T-helper 1 cell treated with Interleukin-12 subunit alpha and Interleukin-12 subunit beta and Interleukin-4 antibody, amounts not matched to agents 30 μg/mL and 1 μg/mL, for 36 hours (primary cell): ENCODE data around the gene MAML2.
"Not testable (repeated sequence)": the region's sequence is repeated elsewhere in the genome, so short reads cannot be mapped to it uniquely, and the experiment has no call there.

ENCODE experiments used
- H3K27ac Mint-ChIP-seq: one replicate; pipeline ENCODE4 v1.8.0; 2021; ENCODE audit warnings: mild to moderate bottlenecking, mixed read lengths
- H3K27me3 Mint-ChIP-seq: one replicate; pipeline ENCODE4 v1.8.0; 2021; ENCODE audit warnings: low read depth, mixed read lengths
- H3K36me3 Mint-ChIP-seq: one replicate; pipeline ENCODE4 v1.8.0; 2021; ENCODE audit warnings: low read depth, mixed read lengths
- H3K4me1 Mint-ChIP-seq: one replicate; pipeline ENCODE4 v1.8.0; 2021; ENCODE audit warnings: low read depth, mixed read lengths
- H3K4me3 Mint-ChIP-seq: one replicate; pipeline ENCODE4 v1.8.0; 2021; ENCODE audit warnings: mild to moderate bottlenecking, moderate library complexity, mixed read lengths
- H3K9me3 Mint-ChIP-seq: one replicate; pipeline ENCODE4 v1.8.0; 2021; ENCODE audit warnings: mixed read lengths

The MAML2 gene

DNA sequence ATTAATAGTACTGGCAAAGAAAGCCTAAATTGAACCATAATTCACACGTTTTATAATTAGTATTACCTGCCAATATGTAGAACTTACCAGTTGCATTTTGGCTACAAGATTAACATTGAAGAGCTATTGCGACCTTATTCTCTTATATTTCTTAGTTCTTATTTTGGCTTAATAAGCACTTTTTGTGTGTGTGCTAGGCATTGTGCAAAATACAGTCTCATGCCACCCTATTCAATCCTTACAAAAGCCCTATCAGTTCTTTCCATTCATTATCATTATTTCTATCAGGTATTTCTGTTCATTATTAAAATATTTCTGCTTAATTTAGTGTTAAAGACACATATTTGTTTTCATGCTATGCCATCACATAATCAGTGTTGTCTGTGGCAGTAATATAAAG, 41.2 kb downstream of the MAML2 start:
- Mint-ChIP-seq H3K9me3 (no peaks in the 10 kb centered on the region), H3K27ac (no peak overlapping the region), H3K4me3 (no peak overlapping the region), H3K27me3 (no peaks in the 10 kb centered on the region), H3K36me3 (peaks cover 4% of the 10 kb centered on the region), H3K4me1 (peaks cover 11% of the 10 kb centered on the region)

DNA sequence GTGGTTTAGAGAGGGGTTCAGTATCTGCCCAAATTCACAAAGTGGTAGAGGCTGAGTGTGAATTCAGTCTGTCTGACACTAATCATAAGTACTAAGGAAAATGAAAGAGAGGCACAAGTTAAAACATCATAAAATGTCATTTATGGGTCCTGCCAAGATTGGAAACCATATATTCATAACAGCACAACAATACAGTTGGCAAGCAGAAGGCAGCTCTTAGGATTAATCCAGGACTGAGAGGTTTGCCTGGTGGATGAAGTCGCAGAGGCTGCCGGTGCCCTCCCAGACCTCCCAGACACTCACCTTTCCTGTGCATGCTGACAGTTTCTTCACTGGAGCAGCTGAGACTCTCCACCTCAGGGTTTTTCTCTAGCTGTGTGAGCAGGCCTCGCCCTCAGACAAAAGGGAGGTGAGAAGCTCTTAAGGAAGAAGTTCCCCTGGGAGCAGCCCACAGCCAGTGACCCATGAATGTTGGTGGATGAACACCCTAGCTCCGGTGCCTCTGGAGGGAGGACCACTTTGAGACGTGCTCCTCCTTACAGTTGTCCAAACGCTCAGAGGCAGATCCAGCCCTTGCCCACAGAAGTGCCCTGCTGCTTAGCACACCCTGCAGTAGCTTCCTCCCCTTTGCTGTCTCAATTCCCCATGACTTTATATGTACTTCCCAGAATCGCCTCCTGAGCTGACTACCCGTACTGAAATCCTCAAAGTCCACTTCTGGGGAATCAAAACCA, 43.7 kb downstream of the MAML2 start:
- Mint-ChIP-seq H3K36me3 (peaks cover 4% of the 10 kb centered on the region), H3K4me1 (peaks cover 18% of the 10 kb centered on the region), H3K4me3 (no peak overlapping the region), H3K27me3 (no peaks in the 10 kb centered on the region), H3K9me3 (no peaks in the 10 kb centered on the region), H3K27ac (no peak overlapping the region)

DNA sequence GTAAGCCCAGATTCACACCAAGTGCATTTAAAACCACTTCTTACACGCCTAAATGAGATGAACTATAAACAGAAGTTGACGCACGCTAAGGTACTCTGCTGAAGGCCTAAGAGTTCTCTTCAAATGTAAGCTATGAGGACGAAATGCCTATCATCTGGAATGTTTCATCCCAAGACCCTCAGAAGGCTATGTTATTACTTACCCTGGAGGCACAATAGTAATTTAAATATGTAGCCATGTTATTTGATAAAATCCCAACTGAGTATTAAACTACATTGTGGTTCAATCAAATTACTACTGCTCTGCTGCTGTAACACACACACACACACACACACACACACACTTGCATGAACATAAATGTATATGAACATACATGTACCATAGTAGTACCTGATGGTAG, 47.6 kb downstream of the MAML2 start:
- H3K4me1 Mint-ChIP-seq = peaks cover 39% of the 10 kb centered on the region
- peaks cover 7% of the 10 kb centered on the region for H3K36me3 Mint-ChIP-seq
- H3K27me3 Mint-ChIP-seq = no peaks in the 10 kb centered on the region
- H3K27ac Mint-ChIP-seq = no peak overlapping the region
- no peak overlapping the region for H3K4me3 Mint-ChIP-seq
- H3K9me3 Mint-ChIP-seq = no peaks in the 10 kb centered on the region

DNA sequence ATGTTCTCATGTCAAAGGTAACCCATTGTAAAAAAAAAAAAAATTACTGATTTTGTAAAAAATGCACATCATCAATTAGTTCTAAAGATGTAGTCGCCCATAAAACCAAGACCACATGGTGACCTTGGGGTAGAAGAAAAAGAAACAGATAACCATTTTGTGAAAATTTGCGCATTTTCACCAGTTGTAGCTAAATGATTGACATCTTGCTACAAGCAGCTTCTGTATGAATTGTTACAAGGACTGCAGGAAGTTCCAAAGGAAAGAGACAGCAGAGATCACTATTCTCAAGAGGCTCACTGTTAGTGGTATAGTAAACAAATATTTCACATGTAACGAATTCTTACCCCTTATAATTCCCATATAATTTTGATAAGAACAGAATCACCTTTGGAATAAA, 48.7 kb downstream of the MAML2 start:
- Mint-ChIP-seq H3K27me3 (no peaks in the 10 kb centered on the region), H3K4me1 (peaks cover 34% of the 10 kb centered on the region), H3K27ac (no peak overlapping the region), H3K4me3 (peak overlapping the region; percentile 23), H3K36me3 (peaks cover 5% of the 10 kb centered on the region), H3K9me3 (no peaks in the 10 kb centered on the region)

DNA sequence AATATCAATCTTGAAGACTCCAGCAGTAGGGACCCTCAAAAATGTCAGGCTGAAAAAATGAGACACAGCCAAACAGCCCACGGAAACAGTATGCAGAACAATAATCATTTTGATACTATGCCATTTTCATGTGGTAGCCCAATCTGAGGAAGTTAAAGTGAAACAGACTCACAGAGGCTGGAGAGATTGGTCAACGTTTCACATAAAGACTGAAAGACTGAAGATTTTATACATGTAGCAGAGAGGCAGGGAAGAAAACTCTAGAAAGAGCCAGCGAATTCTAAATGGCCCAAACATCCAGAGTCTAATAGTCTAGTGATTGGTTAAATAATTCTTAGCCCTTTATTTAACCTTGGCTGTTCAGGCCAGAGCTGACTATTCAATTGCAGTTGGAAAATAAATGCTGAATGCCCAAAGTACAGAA, 49.4 kb downstream of the MAML2 start:
- no peaks in the 10 kb centered on the region for H3K9me3 Mint-ChIP-seq
- peak overlapping the region; percentile 41 for H3K4me3 Mint-ChIP-seq
- H3K27me3 Mint-ChIP-seq = no peaks in the 10 kb centered on the region
- peaks cover 36% of the 10 kb centered on the region for H3K4me1 Mint-ChIP-seq
- peak overlapping the region; percentile 37 for H3K27ac Mint-ChIP-seq
- H3K36me3 Mint-ChIP-seq = peaks cover 5% of the 10 kb centered on the region

DNA sequence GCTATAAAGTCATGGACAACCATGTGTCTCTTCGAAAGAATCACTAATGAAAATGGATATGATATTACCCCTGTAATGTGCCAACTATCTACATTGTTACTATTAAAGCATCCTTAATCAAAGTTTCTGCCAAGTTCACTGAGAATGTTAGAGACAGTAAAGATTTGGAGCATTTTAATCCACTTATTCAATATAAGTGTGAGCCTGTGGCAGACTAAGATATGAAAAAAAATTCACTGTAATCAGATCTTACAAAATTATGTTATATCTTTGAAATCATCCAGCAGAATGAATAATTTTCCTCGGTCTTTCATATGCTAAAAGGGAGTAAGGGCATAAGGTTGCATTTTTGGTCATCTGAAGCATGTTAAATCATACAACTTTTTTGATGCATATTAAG, 49.9 kb downstream of the MAML2 start:
- Mint-ChIP-seq H3K27me3 (no peaks in the 10 kb centered on the region), H3K36me3 (peaks cover 5% of the 10 kb centered on the region), H3K4me3 (no peak overlapping the region), H3K4me1 (peaks cover 33% of the 10 kb centered on the region), H3K27ac (no peak overlapping the region), H3K9me3 (no peaks in the 10 kb centered on the region)

DNA sequence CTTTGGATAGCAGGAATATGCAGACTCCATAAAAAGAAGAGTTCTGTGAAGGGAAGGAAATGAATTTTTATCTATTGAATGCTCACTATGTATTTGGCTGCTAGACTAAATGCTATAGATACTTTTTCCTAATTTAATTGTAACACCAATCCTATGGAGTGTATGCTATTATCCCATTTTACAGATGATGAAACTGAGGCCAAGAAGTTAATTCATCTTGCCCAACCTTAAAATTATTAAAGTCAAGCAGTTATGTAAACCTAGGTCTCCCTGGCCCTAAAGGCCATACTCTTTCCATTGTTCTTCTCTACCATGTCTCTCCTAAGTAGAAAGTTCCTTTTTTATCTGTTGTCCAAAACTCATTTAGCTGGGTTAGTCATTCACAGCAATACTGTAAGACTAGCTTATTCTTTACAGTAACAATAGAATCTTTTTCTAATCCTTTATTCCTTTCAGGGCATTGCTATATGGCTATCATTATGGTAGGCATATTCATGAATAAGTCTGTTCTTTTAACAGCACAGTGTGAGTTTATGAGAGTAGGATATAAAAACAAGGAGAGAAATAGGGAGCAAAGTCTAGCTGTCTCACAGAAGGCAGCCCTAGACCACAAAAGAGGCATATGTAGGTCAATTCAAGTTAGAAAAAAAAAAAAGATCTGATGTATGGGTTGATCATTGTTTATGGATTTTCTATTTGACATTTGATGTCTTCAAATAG, 50.5 kb downstream of the MAML2 start:
- Mint-ChIP-seq H3K27me3 (no peaks in the 10 kb centered on the region), H3K4me1 (peaks cover 36% of the 10 kb centered on the region)

DNA sequence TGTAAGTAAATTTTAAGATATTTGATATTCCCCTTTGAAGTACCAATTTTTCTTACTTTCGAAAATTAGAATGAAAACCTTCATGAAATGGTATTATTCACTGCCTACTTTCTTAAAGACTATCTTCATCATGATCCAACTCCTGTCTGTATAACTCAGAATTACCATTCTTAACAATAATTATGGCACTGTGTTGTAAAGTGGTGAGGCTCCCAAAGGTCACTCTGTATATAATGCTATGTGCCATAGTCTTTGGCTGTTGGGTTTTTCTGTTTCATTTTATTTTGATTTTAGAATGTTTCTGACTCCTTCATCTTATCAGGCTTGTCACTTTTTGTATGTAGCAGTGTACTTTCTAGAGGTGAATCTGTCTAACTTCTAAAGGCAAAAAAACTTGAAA, 52.4 kb downstream of the MAML2 start:
- no peak overlapping the region for H3K4me3 Mint-ChIP-seq
- H3K36me3 Mint-ChIP-seq = peaks cover 16% of the 10 kb centered on the region
- H3K27ac Mint-ChIP-seq = no peak overlapping the region
- H3K9me3 Mint-ChIP-seq = peaks cover 6% of the 10 kb centered on the region
- H3K27me3 Mint-ChIP-seq = no peaks in the 10 kb centered on the region
- peaks cover 36% of the 10 kb centered on the region for H3K4me1 Mint-ChIP-seq

More for the DNA sequence above, 50.5 kb downstream of the MAML2 start:
- peaks cover 7% of the 10 kb centered on the region for H3K36me3 Mint-ChIP-seq
- H3K27ac Mint-ChIP-seq = no peak overlapping the region
- H3K4me3 Mint-ChIP-seq = no peak overlapping the region
- no peaks in the 10 kb centered on the region for H3K9me3 Mint-ChIP-seq

DNA sequence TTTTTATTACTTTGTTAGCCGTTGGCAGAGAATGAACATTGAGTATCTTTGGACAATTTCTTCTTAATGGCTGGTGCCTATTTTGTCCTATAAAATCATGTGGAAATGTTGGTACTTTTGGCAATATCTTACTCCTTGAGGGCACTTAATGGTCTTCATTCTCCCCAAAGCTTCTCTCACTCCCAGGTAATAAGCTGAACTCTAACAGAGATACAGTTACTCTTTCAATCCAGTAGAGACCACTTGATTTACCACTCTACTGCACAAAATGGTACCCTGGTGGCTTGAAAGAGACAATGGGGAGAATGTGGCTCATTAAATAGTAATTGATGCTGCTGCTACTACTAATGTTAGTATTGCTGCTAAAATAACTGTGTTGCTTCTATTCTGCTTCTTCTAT, 53.0 kb downstream of the MAML2 start:
- Mint-ChIP-seq H3K9me3 (peaks cover 12% of the 10 kb centered on the region), H3K27ac (no peak overlapping the region), H3K36me3 (peaks cover 22% of the 10 kb centered on the region), H3K4me1 (peaks cover 41% of the 10 kb centered on the region), H3K4me3 (no peak overlapping the region), H3K27me3 (no peaks in the 10 kb centered on the region)

DNA sequence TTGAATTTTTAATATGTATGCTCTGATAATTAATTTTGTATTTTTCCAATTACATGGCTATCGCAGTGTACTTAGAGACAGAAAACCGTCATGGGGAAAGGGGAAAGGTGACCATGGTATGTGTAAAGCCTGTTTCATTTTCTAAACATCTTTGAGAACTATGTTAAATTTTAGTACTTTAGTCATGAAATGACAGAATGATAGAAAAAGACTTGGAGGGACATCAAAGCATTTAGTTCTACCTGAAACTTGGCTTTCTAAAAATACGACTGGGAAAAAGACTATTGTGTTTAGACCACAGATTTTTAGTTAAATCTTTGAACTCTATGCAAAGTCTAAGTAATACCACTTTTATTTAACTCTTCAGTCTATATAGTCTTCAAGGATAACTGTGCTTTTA, 54.1 kb downstream of the MAML2 start:
- Mint-ChIP-seq H3K27me3 (no peaks in the 10 kb centered on the region), H3K4me3 (no peak overlapping the region)

DNA sequence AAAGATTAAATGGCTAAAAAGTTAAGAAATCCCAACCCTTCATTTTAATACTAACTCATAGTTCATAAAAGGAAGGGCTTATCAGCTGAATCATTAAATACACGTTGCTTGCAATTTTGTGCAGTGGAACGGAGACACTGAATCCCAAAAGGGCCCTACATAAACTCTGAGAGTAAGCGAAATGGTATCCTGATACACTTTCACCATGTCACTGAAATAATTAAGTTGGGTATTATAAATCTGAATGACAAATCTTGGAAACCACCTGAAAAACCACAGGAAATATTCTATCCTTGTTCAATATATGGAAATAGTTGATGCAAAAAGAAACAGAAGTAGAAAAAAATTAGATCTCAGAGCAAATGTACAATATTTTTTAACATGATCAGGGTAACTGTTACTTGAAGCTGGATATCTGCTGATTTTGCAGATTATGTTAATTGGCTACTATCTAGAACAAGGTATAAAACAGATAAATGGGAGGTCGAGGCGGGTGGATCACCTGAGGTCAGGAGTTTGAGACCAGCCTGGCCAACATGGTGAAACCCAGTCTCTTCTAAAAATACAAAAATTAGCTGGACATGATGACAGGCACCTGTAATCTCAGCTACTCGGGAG, 55.1 kb downstream of the MAML2 start:
- Mint-ChIP-seq H3K36me3 (peaks cover 29% of the 10 kb centered on the region), H3K27ac (no peak overlapping the region), H3K4me3 (no peak overlapping the region), H3K4me1 (peaks cover 34% of the 10 kb centered on the region), H3K27me3 (no peaks in the 10 kb centered on the region), H3K9me3 (peaks cover 15% of the 10 kb centered on the region)

More for the DNA sequence above, 54.1 kb downstream of the MAML2 start:
- H3K9me3 Mint-ChIP-seq = peaks cover 15% of the 10 kb centered on the region
- H3K36me3 Mint-ChIP-seq = peaks cover 26% of the 10 kb centered on the region
- H3K4me1 Mint-ChIP-seq = peaks cover 39% of the 10 kb centered on the region
- no peak overlapping the region for H3K27ac Mint-ChIP-seq

DNA sequence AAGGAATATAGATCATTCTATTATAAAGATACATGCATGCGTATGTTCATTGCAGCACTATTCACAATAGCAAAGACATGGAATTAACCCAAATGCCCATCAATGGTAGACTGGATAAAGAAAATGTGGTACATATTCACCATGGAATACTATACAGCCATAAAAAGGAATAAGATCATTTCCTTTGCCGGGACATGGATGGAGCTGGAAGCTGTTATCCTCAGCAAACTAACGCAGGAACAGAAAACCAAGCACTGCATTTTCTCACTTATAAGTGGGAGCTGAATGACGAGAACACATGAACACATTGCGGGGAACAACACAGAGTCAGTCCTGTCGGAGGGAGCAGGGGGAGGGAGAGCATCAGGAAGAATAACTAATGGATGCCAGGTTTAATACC, 57.0 kb downstream of the MAML2 start:
- H3K36me3 Mint-ChIP-seq = peaks cover 32% of the 10 kb centered on the region
- H3K4me1 Mint-ChIP-seq = peaks cover 32% of the 10 kb centered on the region
- H3K4me3 Mint-ChIP-seq, H3K27me3 Mint-ChIP-seq, H3K27ac Mint-ChIP-seq: not testable (repeated sequence)
- H3K9me3 Mint-ChIP-seq = peaks cover 15% of the 10 kb centered on the region

DNA sequence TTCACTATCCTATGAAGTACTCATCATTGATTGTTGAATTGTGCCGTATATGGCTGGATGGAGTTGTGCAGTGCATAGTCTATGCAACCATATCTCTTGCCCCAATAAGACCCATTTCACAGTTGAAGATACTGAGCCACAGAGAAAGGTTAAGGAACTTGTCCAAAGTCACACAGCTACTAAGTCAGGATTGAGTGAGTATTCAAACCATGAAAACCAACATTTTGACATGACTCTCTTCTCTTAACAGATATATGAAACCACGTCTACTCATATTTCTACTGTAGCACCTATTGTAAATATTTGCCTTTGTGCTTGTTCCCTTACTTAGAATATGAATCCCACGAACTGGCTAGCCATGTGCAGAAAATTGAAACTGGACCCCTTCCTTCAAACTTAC, 58.1 kb downstream of the MAML2 start:
- H3K4me1 Mint-ChIP-seq = peaks cover 35% of the 10 kb centered on the region

DNA sequence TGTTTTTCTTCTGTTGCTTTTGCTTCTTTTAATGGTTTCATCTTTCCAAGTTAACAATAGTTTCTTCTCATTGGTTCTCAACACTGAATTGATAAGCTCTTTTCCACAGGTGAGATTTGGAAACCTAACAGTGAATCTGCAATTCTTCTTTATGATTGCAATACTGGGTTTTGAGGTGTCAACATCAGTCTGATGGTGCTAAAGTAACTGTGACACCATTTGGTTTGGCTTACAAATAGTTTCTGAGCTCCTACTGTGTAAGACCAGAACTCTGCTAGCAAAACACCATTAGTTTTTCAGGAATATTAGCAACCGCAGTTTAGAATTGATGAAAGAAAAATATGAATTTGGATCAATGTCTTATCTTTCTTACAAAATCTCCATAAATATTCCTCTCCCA, 58.6 kb downstream of the MAML2 start:
- Mint-ChIP-seq H3K9me3 (peaks cover 15% of the 10 kb centered on the region), H3K27ac (no peak overlapping the region), H3K27me3 (no peaks in the 10 kb centered on the region), H3K4me1 (peaks cover 35% of the 10 kb centered on the region), H3K36me3 (peaks cover 29% of the 10 kb centered on the region), H3K4me3 (no peak overlapping the region)

More for the DNA sequence above, 58.1 kb downstream of the MAML2 start:
- H3K27ac Mint-ChIP-seq = peak overlapping the region; percentile 47
- no peak overlapping the region for H3K4me3 Mint-ChIP-seq
- H3K36me3 Mint-ChIP-seq = peaks cover 29% of the 10 kb centered on the region
- no peaks in the 10 kb centered on the region for H3K27me3 Mint-ChIP-seq
- peaks cover 15% of the 10 kb centered on the region for H3K9me3 Mint-ChIP-seq
